Neural cell (in vitro differentiated cells): ENCODE data around the gene RAB28.

Experiments
- CTCF ChIP-seq: fragments of 450-650 bp; IDR thresholded peaks from 2 replicates; pipeline ENCODE4 v1.5.1; 2014; ENCODE audit warnings: antibody characterized with exemption, mild to moderate bottlenecking, moderate library complexity; ENCODE audit not compliant: poor library complexity, severe bottlenecking
- EP300 ChIP-seq: fragments of 450-650 bp; conservative IDR thresholded peaks from 2 replicates; pipeline ENCODE4 v1.6.1; 2014; ENCODE audit warnings: antibody characterized with exemption, mild to moderate bottlenecking, moderate library complexity; ENCODE audit not compliant: poor library complexity, severe bottlenecking
- EZH2 ChIP-seq: fragments of 200-600, 300-800 bp; shearing (Covaris generic), sonication (generic); IDR thresholded peaks from 2 replicates; pipeline ENCODE4 v1.6.1; 2014; ENCODE audit warnings: antibody characterized with exemption, low read length, borderline replicate concordance, mild to moderate bottlenecking; ENCODE audit not compliant: insufficient read depth, poor library complexity, severe bottlenecking
- MXI1 ChIP-seq: fragments of 450-650 bp; conservative IDR thresholded peaks from 2 replicates; pipeline ENCODE4 v1.6.1; 2014; ENCODE audit warnings: antibody characterized with exemption, mild to moderate bottlenecking; ENCODE audit not compliant: poor library complexity, severe bottlenecking
- POLR2AphosphoS5 ChIP-seq: IDR thresholded peaks from 2 replicates; pipeline ENCODE4 v1.6.1; 2012
- RAD21 ChIP-seq: fragments of 450-650 bp; conservative IDR thresholded peaks from 2 replicates; pipeline ENCODE4 v1.6.1; 2014; ENCODE audit warnings: antibody characterized with exemption, mild to moderate bottlenecking, moderate library complexity
- TAF1 ChIP-seq: IDR thresholded peaks from 2 replicates; pipeline ENCODE4 v1.6.1; 2012; ENCODE audit warnings: low read depth

- no peak for TF ChIP-seq POLR2AphosphoS5
- no peak for TF ChIP-seq CTCF
- no peak for TF ChIP-seq EP300
- no peak for TF ChIP-seq EZH2
- TF ChIP-seq MXI1 = no peak
- TF ChIP-seq TAF1 = no peak
- no peak for TF ChIP-seq RAD21
These were observed 8.6 kb upstream of the RAB28 start for GRCh38 chr4:13492747-13493146.
